Activated gamma-delta T cell treated with Interleukin-2 at 50 U/mL for 16 hours (primary cell): ENCODE data around the gene GCHFR.

Experiments used
- DNase-seq: peaks from one replicate; pipeline ENCODE4 v3.0.0-alpha.2; 2020

GCHFR gene

GRCh38 chr15:40776537-40777141 lies 12.8 kb downstream of the GCHFR start:
- peak; percentile 68 for DNase-seq

- DNase-seq: peak; percentile 78
Measured at GRCh38 chr15:40782609-40783227, 18.9 kb downstream of the GCHFR start.

GRCh38 chr15:40785164-40785563 lies 21.3 kb downstream of the GCHFR start:
- DNase-seq: no peak

GRCh38 chr15:40785814-40786213 lies 21.9 kb downstream of the GCHFR start:
- no peak for DNase-seq

- DNase-seq: peak; percentile 48
Measured at GRCh38 chr15:40787344-40787841, 23.5 kb downstream of the GCHFR start.

GRCh38 chr15:40787991-40788390 lies 24.1 kb downstream of the GCHFR start:
- DNase-seq: no peak

GRCh38 chr15:40789119-40789518 lies 25.3 kb downstream of the GCHFR start:
- no peak for DNase-seq

- DNase-seq: no peak
Measured at GRCh38 chr15:40789999-40790398, 26.1 kb downstream of the GCHFR start.

GRCh38 chr15:40790718-40791117 lies 26.9 kb downstream of the GCHFR start:
- no peak for DNase-seq

- DNase-seq: no peak
Measured at GRCh38 chr15:40792394-40792793, 28.5 kb downstream of the GCHFR start.

- no peak for DNase-seq
Measured at GRCh38 chr15:40793216-40793989, 29.5 kb downstream of the GCHFR start.

- DNase-seq: no peak
Measured at GRCh38 chr15:40796041-40796440, 32.2 kb downstream of the GCHFR start.

- no peak for DNase-seq
Measured at GRCh38 chr15:40796512-40796911, 32.6 kb downstream of the GCHFR start.

- DNase-seq: no peak
Measured at GRCh38 chr15:40799523-40799922, 35.7 kb downstream of the GCHFR start.

GRCh38 chr15:40803076-40803475 lies 39.2 kb downstream of the GCHFR start:
- no peak for DNase-seq

- no peak for DNase-seq
Measured at GRCh38 chr15:40803688-40804087, 39.8 kb downstream of the GCHFR start.

- no peak for DNase-seq
Measured at GRCh38 chr15:40806672-40807027, 42.8 kb downstream of the GCHFR start.

GRCh38 chr15:40807028-40807887 lies 43.4 kb downstream of the GCHFR start, which contains the start of the genes DNAJC17 and ZFYVE19:
Gene DNAJC17 (minus strand): TSS chr15:40807473. CDS start chr15:40807446, 27 bp downstream.
Gene ZFYVE19 (plus strand): TSS chr15:40807089. CDS start chr15:40807590, 501 bp downstream.
- peak; percentile 90 for DNase-seq

- no peak for DNase-seq
Measured at GRCh38 chr15:40807888-40808461, 44.1 kb downstream of the GCHFR start.

- no peak for DNase-seq
Measured at GRCh38 chr15:40808861-40809450, 45.1 kb downstream of the GCHFR start.

- DNase-seq: no peak
Measured at GRCh38 chr15:40812721-40813425, 49.0 kb downstream of the GCHFR start.
